ENCODE measurements around the gene CELA3A.

DNA sequence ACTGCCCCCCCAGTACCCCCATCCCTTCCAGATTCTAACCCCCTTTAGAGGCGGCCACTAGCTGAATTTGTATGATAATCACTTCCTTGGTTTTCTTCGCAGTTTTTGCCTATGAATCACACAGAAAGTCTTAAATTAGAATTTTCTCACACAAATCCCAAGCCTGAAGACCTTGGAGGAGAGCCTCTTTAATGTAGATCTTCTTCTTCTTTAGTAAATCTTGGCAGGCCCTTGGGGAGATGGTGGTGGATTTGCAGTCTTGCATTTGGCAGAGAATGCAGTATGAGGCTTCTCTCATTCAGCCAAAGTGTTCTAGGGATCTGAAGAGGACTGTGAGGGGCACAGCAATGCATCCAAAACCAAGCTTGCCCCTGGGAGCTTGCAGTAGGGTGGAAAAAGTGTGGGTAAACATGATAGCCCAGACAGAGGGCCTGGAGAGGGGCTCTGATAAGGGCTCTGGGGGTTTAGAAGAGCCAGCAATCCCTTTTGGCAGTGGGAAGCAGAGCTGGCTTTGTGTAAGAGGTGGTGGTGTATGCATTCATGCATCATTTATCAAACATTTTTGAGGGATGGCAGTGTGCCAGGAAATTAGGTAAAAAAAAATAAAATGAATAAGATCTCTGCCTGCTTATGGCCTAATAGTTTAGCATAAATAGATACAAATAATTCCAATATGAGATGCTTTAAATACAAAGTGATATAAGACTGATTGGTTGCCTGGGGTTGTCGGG, 43.4 kb downstream of the CELA3A start:
- no peak for TF ChIP-seq CTCF (IDR thresholded peaks at IDR 0.05)
- no peak for TF ChIP-seq POLR2A (IDR thresholded peaks at IDR 0.05)

Data from breast epithelium (tissue), 3 donors.